ENCODE measurements around the gene NCOA7. TPM values are rescaled to one million over a fixed set of nuclear protein-coding genes. Genes with fewer than 3 reads are reported as not detected.

Gene NCOA7
- total and polyA plus RNA-seq, 7 experiments from 2014 or later = 12.8 to 55.6 (median 31.9) TPM

GRCh38 chr6:125809570-125810170 lies 18.9 kb downstream of the NCOA7 start:
- no peak overlapping the region for H3K4me3 Mint-ChIP-seq
- H3K4me1 ChIP-seq (ENCODE audit: control insufficient read depth in 2 of 2, insufficient read depth in 2 of 2, low read length in 2 of 2) = peaks cover 0 to 5% of the 10 kb centered on the region in 2 donors

GRCh38 chr6:125810445-125810844 lies 19.7 kb downstream of the NCOA7 start:
- peaks cover 29 to 76% (median 57%) of the 10 kb centered on the region in 7 donors for H3K4me1 Mint-ChIP-seq
- intact Hi-C loops (cut with micrococcal nuclease) = no loop called here
- no peaks in the 10 kb centered on the region for H3K27me3 ChIP-seq (ENCODE audit: control insufficient read depth in 2 of 2, insufficient read depth in 2 of 2, low read length in 2 of 2)
- peaks cover 0 to 5% (median 0%) of the 10 kb centered on the region in 3 experiments for H3K36me3 ChIP-seq (ENCODE audit: control insufficient read depth in 2 of 3, insufficient read depth in 3 of 3, low read length in 3 of 3)
- DNase-seq (no peak), ATAC-seq (no peak)
- no peak overlapping the region for H3K27ac ChIP-seq (ENCODE audit: low read depth, low read length)
- POLR2A ChIA-PET = interaction anchor here (1.0 to 1.1 kb wide), 2 partner anchors 20 to 30 kb away, joined by 4 read pairs; partner anchors contain the start of gene NCOA7
- no peaks in the 10 kb centered on the region for H3K27me3 Mint-ChIP-seq
- H3K4me3 Mint-ChIP-seq = no peak overlapping the region
- H3K9me3 ChIP-seq (ENCODE audit: control insufficient read depth in 2 of 3, low read length in 3 of 3) = no peaks in the 10 kb centered on the region
- peaks cover 0 to 5% of the 10 kb centered on the region in 2 donors for H3K4me1 ChIP-seq (ENCODE audit: control insufficient read depth in 2 of 2, insufficient read depth in 2 of 2, low read length in 2 of 2)
- no peak overlapping the region for H3K27ac Mint-ChIP-seq
- H3K36me3 Mint-ChIP-seq = peaks cover 13 to 46% (median 23%) of the 10 kb centered on the region in 5 donors
- H3K4me3 ChIP-seq (ENCODE audit: low read length) = no peak overlapping the region
- CTCF ChIA-PET = no interaction called here
- H3K9me3 Mint-ChIP-seq = no peaks in the 10 kb centered on the region

More at GRCh38 chr6:125809570-125810170, 18.9 kb downstream of the NCOA7 start:
- H3K27me3 Mint-ChIP-seq = no peaks in the 10 kb centered on the region
- ChIA-PET CTCF (no interaction called here), POLR2A (interaction anchor here (1.0 to 1.1 kb wide), 2 partner anchors 19 to 29 kb away, joined by 4 read pairs; partner anchors contain the start of gene NCOA7)
- no peaks in the 10 kb centered on the region for H3K27me3 ChIP-seq (ENCODE audit: control insufficient read depth in 2 of 2, insufficient read depth in 2 of 2, low read length in 2 of 2)
- no peaks in the 10 kb centered on the region for H3K9me3 Mint-ChIP-seq
- H3K27ac Mint-ChIP-seq = no peak overlapping the region
- intact Hi-C loops (cut with micrococcal nuclease) = no loop called here
- peaks cover 9 to 41% (median 23%) of the 10 kb centered on the region in 5 donors for H3K36me3 Mint-ChIP-seq
- H3K4me1 Mint-ChIP-seq = peaks cover 24 to 70% (median 53%) of the 10 kb centered on the region in 7 donors
- DNase-seq (no peak), ATAC-seq (no peak)
- H3K27ac ChIP-seq (ENCODE audit: low read depth, low read length) = no peak overlapping the region
- no peaks in the 10 kb centered on the region for H3K9me3 ChIP-seq (ENCODE audit: control insufficient read depth in 2 of 3, low read length in 3 of 3)
- peaks cover 0 to 5% (median 0%) of the 10 kb centered on the region in 3 experiments for H3K36me3 ChIP-seq (ENCODE audit: control insufficient read depth in 2 of 3, insufficient read depth in 3 of 3, low read length in 3 of 3)
- no peak overlapping the region for H3K4me3 ChIP-seq (ENCODE audit: low read length)

GRCh38 chr6:125811259-125811658 lies 20.5 kb downstream of the NCOA7 start:
- H3K4me3 ChIP-seq (ENCODE audit: low read length) = no peak overlapping the region

GRCh38 chr6:125812394-125813292 lies 21.9 kb downstream of the NCOA7 start:
- Mint-ChIP-seq H3K4me1 (peaks cover 23 to 68% (median 47%) of the 10 kb centered on the region in 7 donors), H3K4me3 (no peak overlapping the region), H3K27ac (peak overlapping the region in 3 of 9 donors; percentile 1 to 33 (median 16)), H3K9me3 (no peaks in the 10 kb centered on the region), H3K27me3 (no peaks in the 10 kb centered on the region), H3K36me3 (peaks cover 17 to 52% (median 34%) of the 10 kb centered on the region in 5 donors)
- Histone ChIP-seq H3K36me3 (ENCODE audit: control insufficient read depth in 2 of 3, insufficient read depth in 3 of 3, low read length in 3 of 3) (peaks cover 0 to 5% (median 5%) of the 10 kb centered on the region in 3 experiments), H3K4me1 (ENCODE audit: control insufficient read depth in 2 of 2, insufficient read depth in 2 of 2, low read length in 2 of 2) (peaks cover 0 to 5% of the 10 kb centered on the region in 2 donors), H3K9me3 (ENCODE audit: control insufficient read depth in 2 of 3, low read length in 3 of 3) (no peaks in the 10 kb centered on the region), H3K27ac (ENCODE audit: low read depth, low read length) (no peak overlapping the region), H3K27me3 (ENCODE audit: control insufficient read depth in 2 of 2, insufficient read depth in 2 of 2, low read length in 2 of 2) (no peaks in the 10 kb centered on the region), H3K4me3 (ENCODE audit: low read length) (no peak overlapping the region)
- ATAC-seq (no peak), DNase-seq (no peak)
- CTCF ChIA-PET = interaction anchor here (0.7 to 1.1 kb wide), 2 partner anchors 21 to 22 kb away, joined by 3 read pairs; partner anchors contain the start of gene NCOA7
- intact Hi-C loops (cut with micrococcal nuclease) = no loop called here
- POLR2A ChIA-PET = no interaction called here

More at GRCh38 chr6:125811259-125811658, 20.5 kb downstream of the NCOA7 start:
- Mint-ChIP-seq H3K36me3 (peaks cover 13 to 45% (median 26%) of the 10 kb centered on the region in 5 donors), H3K27me3 (no peaks in the 10 kb centered on the region), H3K9me3 (no peaks in the 10 kb centered on the region), H3K27ac (no peak overlapping the region), H3K4me3 (no peak overlapping the region), H3K4me1 (peaks cover 27 to 74% (median 52%) of the 10 kb centered on the region in 7 donors)
- peaks cover 0 to 5% of the 10 kb centered on the region in 2 donors for H3K4me1 ChIP-seq (ENCODE audit: control insufficient read depth in 2 of 2, insufficient read depth in 2 of 2, low read length in 2 of 2)
- no peaks in the 10 kb centered on the region for H3K9me3 ChIP-seq (ENCODE audit: control insufficient read depth in 2 of 3, low read length in 3 of 3)
- no peaks in the 10 kb centered on the region for H3K27me3 ChIP-seq (ENCODE audit: control insufficient read depth in 2 of 2, insufficient read depth in 2 of 2, low read length in 2 of 2)
- no peak overlapping the region for H3K27ac ChIP-seq (ENCODE audit: low read depth, low read length)
- DNase-seq (no peak), ATAC-seq (no peak)
- intact Hi-C loops (cut with micrococcal nuclease) = no loop called here
- H3K36me3 ChIP-seq (ENCODE audit: control insufficient read depth in 2 of 3, insufficient read depth in 3 of 3, low read length in 3 of 3) = peaks cover 0 to 5% (median 0%) of the 10 kb centered on the region in 3 experiments
- CTCF ChIA-PET = no interaction called here
- POLR2A ChIA-PET = no interaction called here

GRCh38 chr6:125814481-125814880 lies 23.7 kb downstream of the NCOA7 start:
- H3K4me1 Mint-ChIP-seq = peaks cover 21 to 67% (median 45%) of the 10 kb centered on the region in 7 donors
- ChIA-PET CTCF (no interaction called here), POLR2A (interaction anchor here (0.7 to 1.1 kb wide), 2 partner anchors 24 to 34 kb away, joined by 3 to 5 read pairs; partner anchors contain the start of gene NCOA7)
- H3K4me3 ChIP-seq (ENCODE audit: low read length) = no peak overlapping the region
- H3K9me3 Mint-ChIP-seq = no peaks in the 10 kb centered on the region
- H3K4me1 ChIP-seq (ENCODE audit: control insufficient read depth in 2 of 2, insufficient read depth in 2 of 2, low read length in 2 of 2) = peaks cover 0 to 5% of the 10 kb centered on the region in 2 donors
- H3K9me3 ChIP-seq (ENCODE audit: control insufficient read depth in 2 of 3, low read length in 3 of 3) = no peaks in the 10 kb centered on the region
- DNase-seq (no peak), ATAC-seq (no peak)
- peak overlapping the region in 9 of 10 donors; percentile 6 to 69 (median 53) for H3K4me3 Mint-ChIP-seq
- peak overlapping the region in 5 of 9 donors; percentile 22 to 90 (median 82) for H3K27ac Mint-ChIP-seq
- no peak overlapping the region for H3K27ac ChIP-seq (ENCODE audit: low read depth, low read length)
- intact Hi-C loops (cut with micrococcal nuclease) = loop anchor here in 1 of 2 donors (2.0 kb wide), 2 partner anchors 14 to 16 kb away; no protein-coding TSS in a partner anchor
- peaks cover 0 to 5% (median 0%) of the 10 kb centered on the region in 3 experiments for H3K36me3 ChIP-seq (ENCODE audit: control insufficient read depth in 2 of 3, insufficient read depth in 3 of 3, low read length in 3 of 3)
- no peaks in the 10 kb centered on the region for H3K27me3 Mint-ChIP-seq
- H3K27me3 ChIP-seq (ENCODE audit: control insufficient read depth in 2 of 2, insufficient read depth in 2 of 2, low read length in 2 of 2) = no peaks in the 10 kb centered on the region
- H3K36me3 Mint-ChIP-seq = peaks cover 12 to 46% (median 28%) of the 10 kb centered on the region in 5 donors
